22Rv1 (cell line): ENCODE data around the gene SPNS3.

Experiments
- ZFX ChIP-seq: fragments of 450-650 bp; IDR thresholded peaks from 2 replicates; pipeline ENCODE4 v1.6.1; 2017; ENCODE audit warnings: antibody characterized with exemption, borderline replicate concordance
- TF ChIP-seq, protein P1 (sequence below): fragments of 450-650 bp; IDR thresholded peaks from 2 replicates; pipeline ENCODE4 v1.5.1; 2017; ENCODE audit warnings: mild to moderate bottlenecking

- TF ChIP-seq, protein P1, sequence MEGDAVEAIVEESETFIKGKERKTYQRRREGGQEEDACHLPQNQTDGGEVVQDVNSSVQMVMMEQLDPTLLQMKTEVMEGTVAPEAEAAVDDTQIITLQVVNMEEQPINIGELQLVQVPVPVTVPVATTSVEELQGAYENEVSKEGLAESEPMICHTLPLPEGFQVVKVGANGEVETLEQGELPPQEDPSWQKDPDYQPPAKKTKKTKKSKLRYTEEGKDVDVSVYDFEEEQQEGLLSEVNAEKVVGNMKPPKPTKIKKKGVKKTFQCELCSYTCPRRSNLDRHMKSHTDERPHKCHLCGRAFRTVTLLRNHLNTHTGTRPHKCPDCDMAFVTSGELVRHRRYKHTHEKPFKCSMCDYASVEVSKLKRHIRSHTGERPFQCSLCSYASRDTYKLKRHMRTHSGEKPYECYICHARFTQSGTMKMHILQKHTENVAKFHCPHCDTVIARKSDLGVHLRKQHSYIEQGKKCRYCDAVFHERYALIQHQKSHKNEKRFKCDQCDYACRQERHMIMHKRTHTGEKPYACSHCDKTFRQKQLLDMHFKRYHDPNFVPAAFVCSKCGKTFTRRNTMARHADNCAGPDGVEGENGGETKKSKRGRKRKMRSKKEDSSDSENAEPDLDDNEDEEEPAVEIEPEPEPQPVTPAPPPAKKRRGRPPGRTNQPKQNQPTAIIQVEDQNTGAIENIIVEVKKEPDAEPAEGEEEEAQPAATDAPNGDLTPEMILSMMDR = no peak
- TF ChIP-seq ZFX = no peak
These were observed 46.4 kb downstream of the SPNS3 start for GRCh38 chr17:4479982-4480751.
